Thoracic aorta (tissue), 2 donors: Measurements from ENCODE around the gene PTGES3. TPM values are rescaled to one million over a fixed set of nuclear protein-coding genes. Genes with fewer than 3 reads are reported as not detected.

Experiments
- ATAC-seq: fragments of 150-250 bp; one replicate; pipeline ENCODE4 v1.8.0; 2017; ENCODE audit warnings: low read depth; ENCODE audit not compliant: insufficient number of reproducible peaks, low FRiP score
- DNase-seq: peaks from one replicate; pipeline ENCODE4 v3.0.0-alpha.2; 2020; ENCODE audit warnings: low spot score
- H3K27ac ChIP-seq, 2 donors: fragments of 200-600 bp; sonication (generic); 1 replicate in 1 of 2; 2 replicates in 1 of 2; pipeline ENCODE4 v1.5.1; 2016; ENCODE audit warnings: mild to moderate bottlenecking in 2 of 2, moderate library complexity in 2 of 2
- H3K27me3 ChIP-seq: fragments of 200-600 bp; sonication (generic); replicated peaks from 2 replicates; pipeline ENCODE4 v1.6.0; 2016; ENCODE audit warnings: mild to moderate bottlenecking; ENCODE audit not compliant: insufficient read depth
- H3K36me3 ChIP-seq: fragments of 200-600 bp; sonication (generic); one replicate; pipeline ENCODE4 v1.5.1; 2016
- H3K4me1 ChIP-seq, 2 donors: fragments of 200-600 bp; sonication (generic); 1 replicate in 1 of 2; 2 replicates in 1 of 2; pipeline versions ENCODE4 v1.5.1 to v1.6.0; 2016; ENCODE audit warnings: low read depth in 2 of 2, mild to moderate bottlenecking in 1 of 2; ENCODE audit not compliant: control insufficient read depth in 1 of 2
- H3K4me3 ChIP-seq: fragments of 200-600 bp; sonication (generic); 2 replicates; pipeline ENCODE4 v1.5.1; 2016; ENCODE audit warnings: mild to moderate bottlenecking
- H3K9me3 ChIP-seq: fragments of 200-600 bp; sonication (generic); 2 replicates; pipeline ENCODE4 v1.5.1; 2016
- total RNA-seq, 2 donors: library from RNA; depleted of rRNA; stranded (reverse); fragments of >200 nt; gene quantifications; one replicate each; pipeline versions ENCODE4 v1.1.0 to v1.2.3, GENCODE V29; 2016
- TF ChIP-seq, protein P1 (sequence below): fragments of 200-600 bp; sonication (generic); IDR thresholded peaks from one replicate; pipeline ENCODE4 v1.5.1; 2019; ENCODE audit warnings: antibody characterized with exemption

The PTGES3 gene
- total RNA-seq, 2 donors from 2014 or later, result 70.4 to 97.6 TPM

DNA sequence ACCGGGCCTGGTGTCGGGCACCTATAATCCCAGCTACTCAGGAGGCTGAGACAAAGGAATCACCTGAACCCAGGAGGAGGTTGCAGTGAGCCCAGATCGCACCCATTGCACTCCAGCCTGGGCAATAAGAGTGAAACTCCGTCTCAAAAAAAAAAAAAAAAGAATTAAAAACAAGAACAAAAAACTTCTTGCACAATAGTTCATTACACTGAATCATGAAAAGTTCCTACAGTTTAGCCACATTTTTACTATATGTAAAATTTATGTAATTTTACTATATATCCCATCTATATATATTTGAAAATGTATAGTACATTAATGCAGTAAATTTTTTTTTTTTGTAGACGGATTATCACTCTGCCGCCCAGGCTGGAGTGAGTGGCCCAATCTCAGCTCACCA is 46.9 kb downstream of the PTGES3 start:
- H3K27ac ChIP-seq, result no peak overlapping the region
- TF ChIP-seq, protein P1, sequence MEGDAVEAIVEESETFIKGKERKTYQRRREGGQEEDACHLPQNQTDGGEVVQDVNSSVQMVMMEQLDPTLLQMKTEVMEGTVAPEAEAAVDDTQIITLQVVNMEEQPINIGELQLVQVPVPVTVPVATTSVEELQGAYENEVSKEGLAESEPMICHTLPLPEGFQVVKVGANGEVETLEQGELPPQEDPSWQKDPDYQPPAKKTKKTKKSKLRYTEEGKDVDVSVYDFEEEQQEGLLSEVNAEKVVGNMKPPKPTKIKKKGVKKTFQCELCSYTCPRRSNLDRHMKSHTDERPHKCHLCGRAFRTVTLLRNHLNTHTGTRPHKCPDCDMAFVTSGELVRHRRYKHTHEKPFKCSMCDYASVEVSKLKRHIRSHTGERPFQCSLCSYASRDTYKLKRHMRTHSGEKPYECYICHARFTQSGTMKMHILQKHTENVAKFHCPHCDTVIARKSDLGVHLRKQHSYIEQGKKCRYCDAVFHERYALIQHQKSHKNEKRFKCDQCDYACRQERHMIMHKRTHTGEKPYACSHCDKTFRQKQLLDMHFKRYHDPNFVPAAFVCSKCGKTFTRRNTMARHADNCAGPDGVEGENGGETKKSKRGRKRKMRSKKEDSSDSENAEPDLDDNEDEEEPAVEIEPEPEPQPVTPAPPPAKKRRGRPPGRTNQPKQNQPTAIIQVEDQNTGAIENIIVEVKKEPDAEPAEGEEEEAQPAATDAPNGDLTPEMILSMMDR, result no peak
- no peak for DNase-seq

GRCh38 chr12:56637621-56638020 is 50.5 kb downstream of the PTGES3 start:
- Histone ChIP-seq H3K9me3 (no peaks in the 10 kb centered on the region), H3K4me1 (peaks cover 24% of the 10 kb centered on the region in 2 donors), H3K27me3 (no peaks in the 10 kb centered on the region), H3K27ac (peak overlapping the region; percentile 87 to 88), H3K4me3 (no peak overlapping the region), H3K36me3 (peaks cover 45% of the 10 kb centered on the region)
- ATAC-seq, result no peak
- no peak for DNase-seq
- TF ChIP-seq, protein P1, result no peak

More for the DNA sequence above, 46.9 kb downstream of the PTGES3 start:
- H3K4me1 ChIP-seq, result peaks cover 10 to 25% of the 10 kb centered on the region in 2 donors
- no peak for ATAC-seq
- no peaks in the 10 kb centered on the region for H3K9me3 ChIP-seq
- H3K4me3 ChIP-seq, result no peak overlapping the region
- H3K36me3 ChIP-seq, result peaks cover 59% of the 10 kb centered on the region
- H3K27me3 ChIP-seq, result no peaks in the 10 kb centered on the region

GRCh38 chr12:56636675-56637540 is 51.2 kb downstream of the PTGES3 start:
- peak; percentile 98 for DNase-seq
- H3K9me3 ChIP-seq, result no peaks in the 10 kb centered on the region
- TF ChIP-seq, protein P1, result peak; percentile 57
- peaks cover 31% of the 10 kb centered on the region in 2 donors for H3K4me1 ChIP-seq
- peak overlapping the region; percentile 87 to 88 for H3K27ac ChIP-seq
- ATAC-seq, result peak; percentile 87
- H3K4me3 ChIP-seq, result peak overlapping the region; percentile 81
- peaks cover 38% of the 10 kb centered on the region for H3K36me3 ChIP-seq
- H3K27me3 ChIP-seq, result no peaks in the 10 kb centered on the region

DNA sequence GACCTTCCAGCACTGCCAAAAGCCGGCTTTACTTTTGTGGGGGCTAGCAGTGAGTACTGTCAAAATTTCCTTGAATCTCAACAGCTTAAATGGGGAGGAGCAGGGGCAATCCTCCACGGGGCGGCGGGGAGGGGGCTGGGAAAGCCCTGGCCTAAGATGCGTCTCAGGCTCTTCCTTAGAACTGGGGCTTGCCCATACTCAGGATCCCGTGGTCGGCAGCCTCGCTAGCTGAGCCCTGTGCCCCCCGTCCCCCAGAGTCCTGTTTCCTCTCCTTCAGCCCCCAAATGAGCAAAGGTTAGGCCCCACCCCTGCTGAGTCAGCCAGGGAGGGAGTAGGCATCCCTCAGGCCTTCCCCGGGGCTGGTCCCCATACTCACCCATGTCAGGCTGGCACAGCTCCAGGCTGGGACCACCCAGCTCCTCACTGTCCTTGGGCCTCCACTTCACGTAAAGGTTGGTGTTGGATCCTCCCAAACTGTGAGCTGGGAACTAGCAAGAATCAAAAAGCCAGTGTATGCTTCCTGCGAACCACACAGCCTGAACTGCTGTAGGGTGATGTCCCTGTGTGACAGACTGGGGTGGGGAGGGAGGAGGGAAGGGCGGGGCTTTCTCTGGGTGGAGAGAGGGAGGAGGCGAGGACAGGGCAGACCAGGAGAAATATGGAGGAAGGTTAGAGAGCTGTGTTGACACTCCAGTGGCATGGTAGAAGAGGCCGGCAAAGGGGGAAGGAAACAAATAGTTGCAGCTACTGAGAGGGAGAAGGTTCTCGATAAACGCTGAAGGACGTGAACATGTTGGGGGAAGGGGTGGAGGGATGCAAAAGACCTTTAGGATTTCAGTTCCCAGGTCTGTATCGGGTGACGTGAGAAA is 52.0 kb downstream of the PTGES3 start:
- TF ChIP-seq, protein P1, result no peak
- H3K4me3 ChIP-seq, result peak overlapping the region; percentile 81
- no peaks in the 10 kb centered on the region for H3K9me3 ChIP-seq
- peak; percentile 82 for DNase-seq
- H3K36me3 ChIP-seq, result peaks cover 31% of the 10 kb centered on the region
- peak; percentile 82 for ATAC-seq
- peak overlapping the region; percentile 87 to 88 for H3K27ac ChIP-seq
- H3K4me1 ChIP-seq, result peaks cover 37 to 39% of the 10 kb centered on the region in 2 donors
- no peaks in the 10 kb centered on the region for H3K27me3 ChIP-seq
